ENCODE measurements around the gene LTB4R.

DNA sequence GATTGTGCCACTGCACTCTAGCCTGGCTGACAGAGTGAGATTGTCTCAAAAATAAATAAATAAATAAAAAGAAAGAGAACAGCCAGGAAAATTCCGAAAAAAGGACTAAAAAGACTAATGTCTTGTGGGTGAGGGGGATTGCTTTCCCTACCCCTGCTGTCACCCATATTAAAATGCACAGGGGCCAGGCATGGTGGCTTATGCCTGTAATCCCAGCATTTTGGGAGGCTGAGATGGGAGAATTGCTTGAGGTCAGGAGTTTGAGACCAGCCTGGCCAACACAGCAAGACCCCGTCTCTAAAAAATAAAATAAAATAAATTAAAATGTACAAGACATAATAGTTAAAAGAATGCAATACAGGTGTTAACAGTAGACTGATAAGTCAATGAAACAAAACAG, 17.8 kb upstream of the LTB4R start:
- no peak for TF ChIP-seq POLR2A (IDR thresholded peaks at IDR 0.05; ENCODE audit: low read length)
- TF ChIP-seq GATA1 (IDR thresholded peaks at IDR 0.05; ENCODE audit: low read depth, low read length): no peak
